Chondrocyte (in vitro differentiated cells): Measurements from ENCODE around the gene GSTM3. TPM values are rescaled to one million over a fixed set of nuclear protein-coding genes. Genes with fewer than 3 reads are reported as not detected.

Source experiments
- DNase-seq: peaks from one replicate; pipeline ENCODE4 v3.0.0; 2021; ENCODE audit warnings: mixed read lengths, low spot score
- H3K27ac Mint-ChIP-seq: one replicate; pipeline ENCODE4 v1.8.0; 2021; ENCODE audit warnings: mild to moderate bottlenecking, moderate library complexity, mixed read lengths; ENCODE audit not compliant: unreplicated experiment
- H3K27me3 Mint-ChIP-seq: 2 replicates; pipeline ENCODE4 v1.8.0; 2021; ENCODE audit warnings: low read depth, mixed read lengths
- H3K36me3 Mint-ChIP-seq: 2 replicates; pipeline ENCODE4 v1.8.0; 2021; ENCODE audit warnings: low read depth, mixed read lengths
- H3K4me1 Mint-ChIP-seq: 2 replicates; pipeline ENCODE4 v1.8.0; 2021; ENCODE audit warnings: low read depth, mild to moderate bottlenecking, mixed read lengths
- H3K4me3 Mint-ChIP-seq: one replicate; pipeline ENCODE4 v1.8.0; 2021; ENCODE audit warnings: mild to moderate bottlenecking, moderate library complexity, mixed read lengths; ENCODE audit not compliant: unreplicated experiment
- H3K9me3 Mint-ChIP-seq: 2 replicates; pipeline ENCODE4 v1.8.0; 2021; ENCODE audit warnings: low read depth, mixed read lengths
- CTCF ChIP-seq: fragments of 200-600 bp; sonication (generic); IDR thresholded peaks from 2 replicates; pipeline ENCODE4 v1.5.0; 2021; ENCODE audit warnings: antibody characterized with exemption, mild to moderate bottlenecking, moderate library complexity
- total RNA-seq: library from RNA; stranded (reverse); gene quantifications from 3 replicates; pipeline ENCODE4 v1.2.1, GENCODE V29; 2021

Gene GSTM3
- total RNA-seq, 1 donor from 2014 or later: 63.8 TPM

- peak; percentile 83 for DNase-seq
- H3K9me3 Mint-ChIP-seq: no peaks in the 10 kb centered on the region
- H3K36me3 Mint-ChIP-seq: no peaks in the 10 kb centered on the region
- no peak for TF ChIP-seq CTCF
- no peak within 1 kb of the TSS for H3K27ac Mint-ChIP-seq
- no peaks in the 10 kb centered on the region for H3K4me1 Mint-ChIP-seq
- no peak within 1 kb of the TSS for H3K4me3 Mint-ChIP-seq
- H3K27me3 Mint-ChIP-seq: no peaks in the 10 kb centered on the region
These were observed 23.0 kb upstream of the GSTM3 start, which contains the start of gene EPS8L3 for GRCh38 chr1:109763646-109764415. Gene EPS8L3 (minus strand): TSS chr1:109763923. CDS start chr1:109761749, 2,174 bp downstream.

- Mint-ChIP-seq H3K4me3 (no peak overlapping the region), H3K4me1 (no peaks in the 10 kb centered on the region), H3K36me3 (no peaks in the 10 kb centered on the region), H3K27me3 (no peaks in the 10 kb centered on the region), H3K27ac (no peak overlapping the region), H3K9me3 (no peaks in the 10 kb centered on the region)
- peak; percentile 32 for DNase-seq
- no peak for TF ChIP-seq CTCF
These were observed 22.2 kb upstream of the GSTM3 start for GRCh38 chr1:109762821-109763645.

GRCh38 chr1:109762039-109762585, 21.3 kb upstream of the GSTM3 start:
- Mint-ChIP-seq H3K9me3 (no peaks in the 10 kb centered on the region), H3K4me1 (no peaks in the 10 kb centered on the region), H3K36me3 (no peaks in the 10 kb centered on the region), H3K27ac (no peak overlapping the region), H3K27me3 (no peaks in the 10 kb centered on the region), H3K4me3 (no peak overlapping the region)
- no peak for TF ChIP-seq CTCF
- DNase-seq: peak; percentile 43

GRCh38 chr1:109761227-109762038, 20.6 kb upstream of the GSTM3 start:
- no peak for TF ChIP-seq CTCF
- H3K9me3 Mint-ChIP-seq: no peaks in the 10 kb centered on the region
- no peak overlapping the region for H3K27ac Mint-ChIP-seq
- no peaks in the 10 kb centered on the region for H3K27me3 Mint-ChIP-seq
- no peaks in the 10 kb centered on the region for H3K4me1 Mint-ChIP-seq
- H3K4me3 Mint-ChIP-seq: no peak overlapping the region
- DNase-seq: peak; percentile 77
- H3K36me3 Mint-ChIP-seq: no peaks in the 10 kb centered on the region
